Measurements from ENCODE around the gene LCP2. TPM values are rescaled to one million over a fixed set of nuclear protein-coding genes. Genes with fewer than 3 reads are reported as not detected.
"Not testable (repeated sequence)": the region's sequence is repeated elsewhere in the genome, so short reads cannot be mapped to it uniquely, and the experiment has no call there.

The LCP2 gene
- total RNA-seq, 4 donors from 2014 or later, result 1.5 to 8.9 (median 7.7) TPM; not detected in 1

DNA sequence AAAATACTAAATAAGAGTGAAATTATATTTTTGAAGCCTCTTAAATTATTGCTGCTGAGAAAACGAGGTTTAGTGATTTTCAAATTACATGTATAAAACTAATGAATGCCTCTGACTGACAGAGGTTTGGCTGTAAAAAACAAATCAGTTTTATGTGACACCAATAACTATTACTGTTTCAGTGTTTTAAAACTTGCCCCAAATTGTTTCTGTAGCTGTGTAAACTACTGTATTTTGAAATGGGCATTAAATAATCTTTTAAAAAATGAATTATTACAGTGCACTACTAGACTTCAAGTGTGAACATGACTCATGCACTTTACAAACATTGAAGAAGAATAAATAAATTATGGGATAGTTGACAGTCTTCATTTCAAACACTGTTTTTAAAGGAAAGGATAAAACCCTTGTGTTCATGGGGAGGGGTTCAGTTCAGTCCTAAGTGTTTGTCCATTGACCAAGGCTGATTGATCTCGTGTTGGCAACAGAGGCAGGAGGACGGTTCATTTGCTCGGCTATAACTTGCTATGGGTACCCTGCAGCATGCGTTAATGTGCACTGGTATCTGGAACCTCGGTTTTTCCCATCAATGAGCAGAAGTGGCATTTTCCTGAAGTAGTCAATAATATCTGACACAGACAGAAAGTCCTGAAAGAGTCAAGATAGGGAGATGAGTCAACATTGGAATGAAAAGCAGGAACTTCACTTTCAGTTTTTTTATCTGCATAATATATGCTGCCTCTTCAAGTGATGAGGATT, 49.2 kb downstream of the LCP2 start:
- DNase-seq (ENCODE audit: low spot score in 2 of 2), result no peak
- Histone ChIP-seq H3K9me3 (no peaks in the 10 kb centered on the region), H3K36me3 (no peaks in the 10 kb centered on the region), H3K4me1 (peaks cover 46% of the 10 kb centered on the region), H3K27me3 (no peaks in the 10 kb centered on the region), H3K4me3 (no peak overlapping the region), H3K27ac (no peak overlapping the region)
- 54% methylated on average over 6 of the region's 6 CpGs for WGBS
- TF ChIP-seq POLR2AphosphoS5 (IDR thresholded peaks at IDR 0.05) (no peak), POLR2A (IDR thresholded peaks at IDR 0.05) (no peak), EP300 (IDR thresholded peaks at IDR 0.05) (no peak)
- TF ChIP-seq, protein P1, sequence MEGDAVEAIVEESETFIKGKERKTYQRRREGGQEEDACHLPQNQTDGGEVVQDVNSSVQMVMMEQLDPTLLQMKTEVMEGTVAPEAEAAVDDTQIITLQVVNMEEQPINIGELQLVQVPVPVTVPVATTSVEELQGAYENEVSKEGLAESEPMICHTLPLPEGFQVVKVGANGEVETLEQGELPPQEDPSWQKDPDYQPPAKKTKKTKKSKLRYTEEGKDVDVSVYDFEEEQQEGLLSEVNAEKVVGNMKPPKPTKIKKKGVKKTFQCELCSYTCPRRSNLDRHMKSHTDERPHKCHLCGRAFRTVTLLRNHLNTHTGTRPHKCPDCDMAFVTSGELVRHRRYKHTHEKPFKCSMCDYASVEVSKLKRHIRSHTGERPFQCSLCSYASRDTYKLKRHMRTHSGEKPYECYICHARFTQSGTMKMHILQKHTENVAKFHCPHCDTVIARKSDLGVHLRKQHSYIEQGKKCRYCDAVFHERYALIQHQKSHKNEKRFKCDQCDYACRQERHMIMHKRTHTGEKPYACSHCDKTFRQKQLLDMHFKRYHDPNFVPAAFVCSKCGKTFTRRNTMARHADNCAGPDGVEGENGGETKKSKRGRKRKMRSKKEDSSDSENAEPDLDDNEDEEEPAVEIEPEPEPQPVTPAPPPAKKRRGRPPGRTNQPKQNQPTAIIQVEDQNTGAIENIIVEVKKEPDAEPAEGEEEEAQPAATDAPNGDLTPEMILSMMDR (IDR thresholded peaks at IDR 0.05), result no peak

DNA sequence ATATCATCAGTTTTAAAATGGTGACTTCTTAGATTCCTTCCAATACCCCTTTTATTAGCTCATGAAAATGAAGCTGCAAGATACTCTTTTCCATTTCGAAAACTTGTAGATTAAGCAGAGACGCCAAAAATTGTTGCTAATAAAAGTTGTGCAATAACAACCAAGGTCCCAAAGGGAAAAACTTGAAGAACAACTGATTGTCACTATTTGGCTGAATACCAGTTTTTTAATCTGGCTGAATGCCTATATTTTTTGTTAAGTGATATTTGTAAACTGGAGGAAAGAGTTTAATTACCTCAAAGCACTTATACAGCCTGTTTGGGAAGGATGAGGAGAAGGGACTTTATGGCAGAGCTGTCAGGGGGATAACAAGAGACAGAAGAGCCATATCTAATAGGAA, 50.2 kb downstream of the LCP2 start:
- Histone ChIP-seq H3K27me3 (no peaks in the 10 kb centered on the region), H3K4me1 (peaks cover 41% of the 10 kb centered on the region), H3K27ac (peak overlapping the region; percentile 48), H3K36me3 (no peaks in the 10 kb centered on the region), H3K4me3 (no peak overlapping the region), H3K9me3 (no peaks in the 10 kb centered on the region)
- TF ChIP-seq, protein P1 (IDR thresholded peaks at IDR 0.05), result no peak
- peak in 1 of 3 donors; percentile 45 for TF ChIP-seq POLR2AphosphoS5 (IDR thresholded peaks at IDR 0.05)
- 46% methylated on average over 2 of the region's 2 CpGs for WGBS
- no peak for DNase-seq (ENCODE audit: low spot score in 2 of 2)

DNA sequence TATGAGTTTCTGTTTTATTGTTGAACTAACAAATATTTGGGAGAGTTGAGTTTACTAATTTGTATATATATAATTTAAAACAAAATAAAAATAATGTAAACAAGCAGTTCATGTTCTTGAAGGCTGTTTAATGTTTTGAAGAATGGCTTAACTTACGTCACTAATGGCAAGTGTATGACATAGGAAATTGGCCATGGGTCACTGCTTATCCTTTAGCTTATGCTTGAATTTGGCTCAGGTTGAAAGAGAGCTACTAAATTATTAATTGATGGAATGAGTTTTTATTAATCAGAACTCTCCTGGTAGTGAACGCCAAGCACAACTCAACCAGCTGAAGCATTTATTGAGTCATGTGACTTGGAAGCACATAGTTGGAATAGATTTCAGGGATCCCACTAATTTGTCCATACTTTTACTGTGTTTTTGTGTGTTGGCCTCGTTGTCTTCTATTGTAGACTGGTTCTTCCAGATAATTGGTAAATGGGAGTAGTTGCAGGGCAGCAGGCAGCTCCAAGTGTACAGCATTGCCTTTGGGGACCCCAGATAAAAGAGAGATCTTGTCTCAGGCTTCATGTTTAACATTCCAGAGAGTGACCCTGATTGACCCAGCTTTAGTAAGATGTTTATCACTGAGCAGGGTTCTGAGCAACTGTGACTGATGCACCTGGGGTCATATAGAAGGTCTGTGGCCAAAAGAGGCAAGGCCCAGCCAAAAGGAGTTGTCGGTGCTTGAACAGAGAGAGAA, 51.3 kb downstream of the LCP2 start:
- Histone ChIP-seq H3K27ac (no peak overlapping the region), H3K4me3 (no peak overlapping the region)

DNA sequence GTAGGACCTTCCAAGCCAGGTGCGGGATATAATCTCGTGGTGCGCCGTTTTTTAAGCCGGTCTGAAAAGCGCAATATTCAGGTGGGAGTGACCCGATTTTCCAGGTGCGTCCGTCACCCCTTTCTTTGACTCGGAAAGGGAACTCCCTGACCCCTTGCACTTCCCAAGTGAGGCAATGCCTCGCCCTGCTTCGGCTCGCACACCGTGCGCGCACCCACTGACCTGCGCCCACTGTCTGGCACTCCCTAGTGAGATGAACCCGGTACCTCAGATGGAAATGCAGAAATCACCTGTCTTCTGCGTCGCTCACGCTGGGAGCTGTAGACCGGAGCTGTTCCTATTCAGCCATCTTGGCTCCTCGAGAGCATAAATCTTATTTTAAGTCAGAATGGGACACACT, 52.1 kb downstream of the LCP2 start:
- WGBS, result 99% methylated on average over 5 of the region's 23 CpGs
- not testable (repeated sequence) for H3K9me3 ChIP-seq; H3K4me3 ChIP-seq; H3K36me3 ChIP-seq; H3K27ac ChIP-seq; H3K27me3 ChIP-seq; DNase-seq (ENCODE audit: low spot score in 2 of 2)
- peaks cover 25% of the 10 kb centered on the region for H3K4me1 ChIP-seq

More for the DNA sequence above, 51.3 kb downstream of the LCP2 start:
- Histone ChIP-seq H3K4me1 (peaks cover 34% of the 10 kb centered on the region), H3K27me3 (no peaks in the 10 kb centered on the region), H3K36me3 (no peaks in the 10 kb centered on the region), H3K9me3 (no peaks in the 10 kb centered on the region)
- no peak for TF ChIP-seq POLR2AphosphoS5 (IDR thresholded peaks at IDR 0.05)
- no peak for TF ChIP-seq POLR2A (IDR thresholded peaks at IDR 0.05)
- TF ChIP-seq EP300 (IDR thresholded peaks at IDR 0.05), result no peak
- TF ChIP-seq, protein P1 (IDR thresholded peaks at IDR 0.05), result no peak
- WGBS, result 70% methylated on average over 4 of the region's 4 CpGs
- DNase-seq (ENCODE audit: low spot score in 2 of 2), result no peak

DNA sequence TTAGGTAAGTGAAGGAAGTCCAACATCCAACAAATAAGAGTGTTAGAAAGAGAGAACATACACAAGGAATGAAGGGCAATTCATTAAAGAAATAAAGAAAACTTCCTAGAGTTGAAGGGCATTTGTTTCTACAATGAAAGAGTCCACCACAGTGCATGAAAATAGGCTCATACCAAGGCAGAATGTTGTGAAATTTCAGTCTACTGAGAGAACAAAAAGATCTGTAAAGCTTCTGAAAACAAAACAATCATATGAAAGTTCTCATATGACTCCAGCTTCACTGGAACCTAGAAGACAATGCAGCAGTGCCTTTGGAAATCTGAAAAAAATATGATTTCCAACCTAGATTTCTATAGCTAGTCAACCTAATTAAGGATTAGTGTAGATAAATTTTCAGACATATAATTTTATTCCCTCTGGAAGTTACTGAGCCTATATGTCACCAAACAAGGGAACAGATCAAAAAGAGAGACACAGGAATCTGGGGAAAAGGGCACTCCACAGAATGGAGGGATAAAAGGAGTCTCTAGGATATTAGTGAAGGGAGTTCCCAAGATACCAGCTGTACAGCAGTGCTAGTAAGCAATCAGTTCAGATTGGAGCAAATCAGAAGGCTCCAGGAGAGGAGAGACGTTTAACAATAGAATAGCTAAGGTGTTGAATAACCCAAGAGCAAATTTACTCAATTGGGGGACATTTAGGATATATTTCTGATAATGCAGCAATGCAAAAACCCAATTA, 59.0 kb downstream of the LCP2 start:
- peak overlapping the region; percentile 65 for H3K27ac ChIP-seq
- TF ChIP-seq POLR2A (IDR thresholded peaks at IDR 0.05), result no peak
- DNase-seq (ENCODE audit: low spot score in 2 of 2), result no peak
- H3K36me3 ChIP-seq, result no peaks in the 10 kb centered on the region
- no peaks in the 10 kb centered on the region for H3K9me3 ChIP-seq
- H3K27me3 ChIP-seq, result no peaks in the 10 kb centered on the region
- 48% methylated on average over 1 of the region's 1 CpG for WGBS
- no peak overlapping the region for H3K4me3 ChIP-seq
- peaks cover 4% of the 10 kb centered on the region for H3K4me1 ChIP-seq
